Right forelimb (tissue), 1 donor: ENCODE data around the gene HASPIN.

Experiments
- DNase-seq: peaks from one replicate; pipeline ENCODE4 v3.0.0-alpha.2; 2018

HASPIN gene

DNA sequence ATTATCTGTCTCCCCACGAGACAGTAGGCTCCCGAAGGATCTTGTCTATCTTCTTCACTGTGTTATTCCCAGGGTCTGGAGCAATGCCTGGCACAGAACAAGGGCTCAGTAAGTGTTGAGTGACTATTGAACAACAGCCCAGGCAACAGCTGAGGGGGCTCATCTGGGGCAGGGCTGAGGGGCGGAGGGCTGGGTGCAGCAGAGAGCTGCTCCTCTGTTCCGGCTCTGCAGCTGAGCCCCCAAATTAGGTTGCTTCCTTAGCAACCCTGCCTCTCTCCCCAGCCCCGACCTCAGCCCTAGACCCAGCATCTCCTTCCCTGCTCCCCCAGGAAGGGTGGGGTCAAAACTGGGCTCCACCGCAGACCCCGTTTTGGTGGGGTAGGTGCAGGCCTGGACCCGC, 45.1 kb downstream of the HASPIN start:
- DNase-seq, result no peak

DNA sequence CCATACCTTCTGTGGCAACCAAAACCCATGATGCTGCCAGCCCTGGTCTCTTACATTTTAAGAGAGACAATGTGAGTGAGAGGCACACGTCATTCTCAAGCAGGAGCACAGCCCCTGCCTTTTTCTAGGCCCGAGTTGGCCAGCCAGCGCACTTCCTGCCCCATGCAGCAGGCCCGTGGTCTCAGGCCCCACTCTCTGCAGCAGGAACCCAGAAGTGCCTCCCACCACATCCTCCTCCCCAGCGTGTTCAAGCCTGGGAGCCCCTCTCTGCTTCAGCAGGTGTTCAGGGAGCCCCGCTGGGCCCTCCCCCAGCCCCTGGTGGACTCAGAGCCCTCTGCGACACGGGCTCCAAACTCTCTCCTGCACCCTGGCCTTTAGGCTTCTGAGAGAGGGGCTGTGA, 46.8 kb downstream of the HASPIN start:
- DNase-seq, result no peak

DNA sequence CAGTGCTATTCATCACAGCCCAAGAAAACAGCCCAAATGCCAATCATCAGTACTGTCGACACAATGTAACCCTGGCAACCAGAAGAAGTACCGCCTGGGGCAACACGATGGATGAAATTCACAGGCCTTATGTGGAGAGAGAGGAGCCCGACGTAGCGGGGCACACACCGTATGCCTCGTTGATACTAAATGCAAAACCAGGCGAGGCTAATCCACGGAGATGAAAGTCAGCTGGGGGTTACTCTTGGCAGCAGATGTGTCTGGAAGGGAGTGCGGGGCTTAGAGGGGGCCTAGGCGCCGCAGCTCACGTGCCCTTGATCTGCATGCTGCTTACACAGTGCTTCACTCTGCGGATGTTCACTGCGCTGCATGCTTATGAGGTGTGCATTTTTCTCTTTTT, 47.4 kb downstream of the HASPIN start:
- no peak for DNase-seq

DNA sequence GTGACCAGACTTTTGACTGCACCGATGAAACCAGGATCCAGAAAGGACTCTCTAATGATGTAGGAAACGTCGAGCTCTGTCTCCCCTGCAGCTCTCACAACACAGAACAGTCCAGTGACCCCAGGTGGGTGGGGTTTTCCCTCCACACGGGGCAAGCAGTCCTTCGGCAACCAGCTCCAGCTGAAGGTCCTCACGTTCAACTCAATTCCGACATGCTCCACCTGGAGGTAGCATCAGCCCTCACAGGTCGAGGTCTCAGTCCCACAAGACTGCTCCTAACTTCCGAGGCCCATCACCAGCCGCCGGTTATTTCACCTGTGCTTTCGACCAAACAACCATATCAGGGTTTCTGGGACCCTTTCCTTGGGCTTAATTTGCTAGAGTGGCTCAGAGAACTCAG, 49.1 kb downstream of the HASPIN start:
- DNase-seq, result no peak

DNA sequence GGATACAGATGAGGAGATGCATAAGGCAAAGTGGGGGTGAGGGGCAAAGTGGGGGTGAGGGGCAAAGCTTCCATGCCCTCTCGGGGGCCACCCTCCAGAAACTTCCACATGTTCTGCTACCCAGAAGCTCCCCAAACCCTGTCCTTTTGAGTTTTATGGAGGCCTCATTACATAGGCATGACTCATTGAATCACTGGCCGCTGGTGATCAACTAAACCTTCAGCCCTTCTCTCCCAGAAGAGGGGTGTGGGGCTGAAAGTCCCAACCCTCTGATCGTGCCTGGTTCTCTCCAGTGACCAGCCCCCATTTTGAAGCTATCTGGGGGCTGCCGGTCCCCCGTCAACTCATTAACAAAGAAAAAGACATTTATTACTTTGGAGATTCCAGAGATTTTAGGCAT, 49.8 kb downstream of the HASPIN start:
- DNase-seq, result no peak

DNA sequence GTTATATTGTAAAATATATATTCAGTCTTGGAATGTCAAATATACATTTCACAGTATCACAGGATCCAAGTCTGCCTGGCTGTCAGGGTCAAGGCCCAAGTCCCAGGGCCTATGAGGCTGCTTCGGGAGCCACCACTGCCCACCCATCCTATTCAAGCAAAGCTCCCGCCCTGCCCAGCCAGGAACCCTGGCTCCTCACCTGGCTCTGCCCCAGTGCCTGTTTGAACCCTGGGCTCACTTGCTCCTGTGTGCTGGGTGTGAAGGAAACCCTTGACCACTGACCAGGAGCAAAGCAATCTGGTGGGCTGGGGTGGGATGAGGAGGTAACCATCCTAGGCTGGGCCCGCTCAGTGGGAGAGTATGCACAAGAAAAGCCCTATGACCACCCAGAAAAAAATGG, 50.3 kb downstream of the HASPIN start:
- no peak for DNase-seq
